ENCODE measurements around the gene UPK3A. TPM values are rescaled to one million over a fixed set of nuclear protein-coding genes. Genes with fewer than 3 reads are reported as not detected.

UPK3A gene
- total and polyA plus RNA-seq, 10 of the 15 experiments (the other 5 are each of a cell fraction or from before 2014, with no cell fraction given), result not detected

DNA sequence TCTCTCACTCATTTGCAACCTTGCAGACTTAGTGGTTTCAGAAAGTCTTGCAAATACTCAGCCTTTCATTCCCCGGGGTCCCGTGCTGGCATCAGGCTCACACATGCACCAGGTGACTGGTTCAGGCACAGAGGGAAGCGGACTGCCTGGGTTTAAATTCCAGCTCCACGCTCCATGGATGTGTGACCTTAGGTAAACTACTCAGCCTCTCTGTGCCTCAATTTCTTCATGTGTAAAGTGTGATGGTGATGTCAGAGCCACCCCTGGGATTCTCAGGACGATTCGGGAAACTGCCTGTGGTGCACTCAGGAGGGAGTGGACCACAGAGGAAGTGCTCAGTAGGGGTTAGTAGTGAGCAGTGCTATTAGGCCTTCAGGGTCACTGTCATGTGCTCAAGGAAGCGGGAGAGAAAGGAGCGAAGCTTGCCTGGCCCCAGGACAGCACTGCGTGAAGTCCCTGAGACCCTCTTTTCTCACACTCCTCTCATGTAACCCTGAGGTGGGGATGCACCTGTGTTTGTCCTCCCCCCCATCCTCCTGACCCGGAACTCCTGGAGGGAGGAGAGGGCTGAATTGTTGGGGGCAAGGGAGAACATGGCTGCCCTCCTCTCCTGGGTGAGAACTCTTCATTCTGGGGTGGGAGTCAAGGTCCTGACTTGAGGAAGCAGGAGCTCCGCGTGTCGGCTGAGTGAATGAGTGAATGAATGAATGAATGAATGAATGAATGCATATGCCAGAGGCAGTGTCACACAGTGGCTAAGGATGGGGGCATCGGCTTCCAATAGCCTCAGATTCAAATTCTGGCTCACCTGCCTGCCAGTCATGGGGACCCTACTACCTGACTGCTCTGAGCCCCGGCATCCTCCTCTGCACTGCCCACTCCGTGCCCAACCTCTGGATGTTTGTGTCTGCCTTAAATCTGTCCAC, 14.4 kb upstream of the UPK3A start:
- ATAC-seq (no peak), DNase-seq (ENCODE audit: low read depth, low spot score) (no peak), FAIRE-seq (no peak)
- peaks cover 8% of the 10 kb centered on the region for H3K4me1 ChIP-seq (ENCODE audit: control insufficient read depth, insufficient read depth, low read length)
- ChIA-PET POLR2A (interaction anchor here (0.5 kb wide), 1 partner anchor 1114 kb away, joined by 6 read pairs; no protein-coding TSS in a partner anchor), RAD21 (ENCODE audit: unreplicated experiment) (interaction anchor here (1.6 kb wide), 1 partner anchor 167 kb away, joined by 4 read pairs; no protein-coding TSS in a partner anchor), CTCF (interaction anchor here (1.2 to 2.4 kb wide), 5 partner anchors 12 to 279 kb away, joined by 3 to 7 read pairs (median 5); no protein-coding TSS in a partner anchor), SMC1A (ENCODE audit: uncharacterized antibody, unreplicated experiment) (interaction anchor here (0.8 to 1.7 kb wide), 4 partner anchors 18 to 173 kb away, joined by 4 to 6 read pairs (median 4); no protein-coding TSS in a partner anchor)
- H3K27ac ChIP-seq (ENCODE audit: control insufficient read depth, insufficient read depth), result no peak overlapping the region
- TF ChIP-seq ZNF384 (IDR thresholded peaks at IDR 0.05; ENCODE audit: borderline replicate concordance, low read depth, low read length) (no peak), TCF7 (IDR thresholded peaks at IDR 0.05; ENCODE audit: borderline replicate concordance) (no peak), CBX3 (IDR thresholded peaks at IDR 0.05; ENCODE audit: borderline replicate concordance, low read depth) (no peak), MTA2 (IDR thresholded peaks at IDR 0.05; ENCODE audit: low read depth) (no peak), ZNF24 (IDR thresholded peaks at IDR 0.05) (peak; percentile 76; the same call in 1 of the 2 replicates)
- TF ChIP-seq, protein P1, sequence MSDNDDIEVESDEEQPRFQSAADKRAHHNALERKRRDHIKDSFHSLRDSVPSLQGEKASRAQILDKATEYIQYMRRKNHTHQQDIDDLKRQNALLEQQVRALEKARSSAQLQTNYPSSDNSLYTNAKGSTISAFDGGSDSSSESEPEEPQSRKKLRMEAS (IDR thresholded peaks at IDR 0.05; ENCODE audit: low read depth, low read length), result no peak
- TF ChIP-seq, protein P2, sequence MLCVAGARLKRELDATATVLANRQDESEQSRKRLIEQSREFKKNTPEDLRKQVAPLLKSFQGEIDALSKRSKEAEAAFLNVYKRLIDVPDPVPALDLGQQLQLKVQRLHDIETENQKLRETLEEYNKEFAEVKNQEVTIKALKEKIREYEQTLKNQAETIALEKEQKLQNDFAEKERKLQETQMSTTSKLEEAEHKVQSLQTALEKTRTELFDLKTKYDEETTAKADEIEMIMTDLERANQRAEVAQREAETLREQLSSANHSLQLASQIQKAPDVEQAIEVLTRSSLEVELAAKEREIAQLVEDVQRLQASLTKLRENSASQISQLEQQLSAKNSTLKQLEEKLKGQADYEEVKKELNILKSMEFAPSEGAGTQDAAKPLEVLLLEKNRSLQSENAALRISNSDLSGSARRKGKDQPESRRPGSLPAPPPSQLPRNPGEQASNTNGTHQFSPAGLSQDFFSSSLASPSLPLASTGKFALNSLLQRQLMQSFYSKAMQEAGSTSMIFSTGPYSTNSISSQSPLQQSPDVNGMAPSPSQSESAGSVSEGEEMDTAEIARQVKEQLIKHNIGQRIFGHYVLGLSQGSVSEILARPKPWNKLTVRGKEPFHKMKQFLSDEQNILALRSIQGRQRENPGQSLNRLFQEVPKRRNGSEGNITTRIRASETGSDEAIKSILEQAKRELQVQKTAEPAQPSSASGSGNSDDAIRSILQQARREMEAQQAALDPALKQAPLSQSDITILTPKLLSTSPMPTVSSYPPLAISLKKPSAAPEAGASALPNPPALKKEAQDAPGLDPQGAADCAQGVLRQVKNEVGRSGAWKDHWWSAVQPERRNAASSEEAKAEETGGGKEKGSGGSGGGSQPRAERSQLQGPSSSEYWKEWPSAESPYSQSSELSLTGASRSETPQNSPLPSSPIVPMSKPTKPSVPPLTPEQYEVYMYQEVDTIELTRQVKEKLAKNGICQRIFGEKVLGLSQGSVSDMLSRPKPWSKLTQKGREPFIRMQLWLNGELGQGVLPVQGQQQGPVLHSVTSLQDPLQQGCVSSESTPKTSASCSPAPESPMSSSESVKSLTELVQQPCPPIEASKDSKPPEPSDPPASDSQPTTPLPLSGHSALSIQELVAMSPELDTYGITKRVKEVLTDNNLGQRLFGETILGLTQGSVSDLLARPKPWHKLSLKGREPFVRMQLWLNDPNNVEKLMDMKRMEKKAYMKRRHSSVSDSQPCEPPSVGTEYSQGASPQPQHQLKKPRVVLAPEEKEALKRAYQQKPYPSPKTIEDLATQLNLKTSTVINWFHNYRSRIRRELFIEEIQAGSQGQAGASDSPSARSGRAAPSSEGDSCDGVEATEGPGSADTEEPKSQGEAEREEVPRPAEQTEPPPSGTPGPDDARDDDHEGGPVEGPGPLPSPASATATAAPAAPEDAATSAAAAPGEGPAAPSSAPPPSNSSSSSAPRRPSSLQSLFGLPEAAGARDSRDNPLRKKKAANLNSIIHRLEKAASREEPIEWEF (IDR thresholded peaks at IDR 0.05; ENCODE audit: insufficient replicate concordance, low read depth, low read length), result no peak
- intact Hi-C loops (cut with micrococcal nuclease; ENCODE audit: unreplicated experiment) (no loop called here), in situ Hi-C loops (cut with MboI) (no loop called here)
- no TSS peak for BruUV-seq (replicated peaks)
- H3K27me3 ChIP-seq (replicated peaks in 1 of 2; ENCODE audit: control insufficient read depth in 2 of 2, insufficient read depth in 2 of 2, low read length in 1 of 2), result peaks cover 3 to 4% of the 10 kb centered on the region in 2 experiments; a peak in 3 of 4 replicates
- H3K9me3 ChIP-seq (replicated peaks; ENCODE audit: control insufficient read depth, insufficient read depth, low read length), result no peaks in the 10 kb centered on the region
- no peak overlapping the region for H3K9ac ChIP-seq (ENCODE audit: control insufficient read depth, insufficient read depth, low read length)
- no peaks in the 10 kb centered on the region for H3K79me2 ChIP-seq (ENCODE audit: control insufficient read depth, insufficient read depth, low read length)
- no peak overlapping the region for H3K4me3 ChIP-seq
- H3K4me2 ChIP-seq (ENCODE audit: control insufficient read depth, insufficient read depth), result no peak overlapping the region
- 63% methylated on average over 16 of the region's 16 CpGs for WGBS (ENCODE audit: insufficient coverage, insufficient replicate concordance, low lambda C conversion rate, missing lambda C conversion rate)
- no peaks in the 10 kb centered on the region for H3K36me3 ChIP-seq (ENCODE audit: control insufficient read depth in 2 of 2, insufficient read depth in 2 of 2, low read length in 1 of 2)
- H4K20me1 ChIP-seq (ENCODE audit: control insufficient read depth, insufficient read depth), result no peaks in the 10 kb centered on the region
- no peak overlapping the region for H2AFZ ChIP-seq (ENCODE audit: control insufficient read depth, low read depth, low read length)
